ENCODE results near the gene SMCO3.

DNA sequence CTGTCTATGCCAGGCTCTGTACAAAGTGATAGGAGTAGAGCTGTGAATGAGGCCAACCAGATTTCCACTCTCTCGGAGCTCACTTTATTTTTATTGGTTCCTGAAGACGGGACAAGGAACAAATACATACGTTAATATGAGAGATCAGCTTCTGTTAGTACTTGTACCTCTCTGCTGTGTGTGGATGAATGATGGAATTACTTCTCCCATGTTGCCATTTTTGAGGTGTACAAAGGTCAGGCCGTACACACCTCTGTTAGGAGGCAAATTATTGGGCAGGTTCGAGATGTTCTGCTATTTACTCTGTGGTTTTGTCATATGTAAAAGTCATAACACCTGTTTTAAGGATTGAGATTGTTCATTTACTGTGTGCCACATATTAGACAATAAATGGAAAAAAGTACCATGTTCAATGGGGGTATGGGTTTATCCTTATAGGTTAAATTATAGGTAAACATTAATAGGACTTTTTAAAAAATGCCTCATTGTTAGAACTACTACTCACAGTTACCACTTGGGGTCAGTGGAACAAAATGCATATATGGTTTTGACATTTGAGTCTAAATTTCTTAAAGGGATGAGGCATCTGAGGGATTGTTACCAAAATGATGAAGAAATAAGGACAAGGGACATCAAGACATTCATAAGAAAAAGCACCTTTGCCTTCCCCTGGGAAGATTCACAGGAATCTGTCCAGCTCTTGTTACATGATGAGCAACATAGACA, 37.6 kb downstream of the SMCO3 start:
- no peak for TF ChIP-seq CTCF (IDR thresholded peaks at IDR 0.05; ENCODE audit: low read depth, low read length)
- no peak for TF ChIP-seq MYC (IDR thresholded peaks at IDR 0.05; ENCODE audit: low read depth, low read length)

Measured in NB4 (cell line).